H1 (cell line): Measurements from ENCODE around the gene FSIP1. TPM values are rescaled to one million over a fixed set of nuclear protein-coding genes. Genes with fewer than 3 reads are reported as not detected.

ENCODE experiments used
- ASH2L ChIP-seq: fragments of 200-600, 300-600 bp; sonication (generic); IDR thresholded peaks from one replicate; pipeline ENCODE4 v1.7.1; 2017; ENCODE audit warnings: low read length
- BACH1 ChIP-seq: IDR thresholded peaks from 2 replicates; pipeline ENCODE4 v1.6.1; 2012; ENCODE audit warnings: low read length, improper control_type of control experiment
- CHD7 ChIP-seq: fragments of 300-600 bp; sonication (generic); IDR thresholded peaks from 2 replicates; pipeline ENCODE4 v1.7.1; 2012; ENCODE audit warnings: low read length, moderate library complexity, mild to moderate bottlenecking, inconsistent platforms; ENCODE audit not compliant: insufficient replicate concordance
- GABPA ChIP-seq: IDR thresholded peaks from 2 replicates; pipeline ENCODE4 v1.6.1; 2011; ENCODE audit warnings: mild to moderate bottlenecking, low read length, moderate library complexity, borderline replicate concordance; ENCODE audit not compliant: insufficient read depth
- KDM4A ChIP-seq: IDR thresholded peaks from one replicate; pipeline ENCODE4 v1.7.1; 2012; ENCODE audit warnings: low read depth, mild to moderate bottlenecking, moderate library complexity, low read length, inconsistent platforms; ENCODE audit not compliant: severe bottlenecking
- POLR2A ChIP-seq, 2 experiments: IDR thresholded peaks; 1 replicate in 1 of 2; 2 replicates in 1 of 2; pipeline ENCODE4 v1.6.1; 2011; ENCODE audit warnings: low read depth in 2 of 2, low read length in 2 of 2, mild to moderate bottlenecking in 2 of 2; ENCODE audit errors: control extremely low read depth in 1 of 2
- POU5F1 ChIP-seq: IDR thresholded peaks from 2 replicates; pipeline ENCODE4 v1.6.1; 2011; ENCODE audit warnings: low read depth, mild to moderate bottlenecking, low read length, moderate library complexity
- RAD21 ChIP-seq, 2 experiments: IDR thresholded peaks in 1 of 2; conservative IDR thresholded peaks in 1 of 2; 2 replicates each; pipeline ENCODE4 v1.6.1; 2011; ENCODE audit warnings: low read depth in 2 of 2, low read length in 2 of 2, improper control_type of control experiment in 1 of 2, inconsistent platforms in 1 of 2, mild to moderate bottlenecking in 1 of 2, moderate library complexity in 1 of 2
- RBBP5 ChIP-seq: IDR thresholded peaks from 2 replicates; pipeline ENCODE4 v1.7.1; 2012; ENCODE audit warnings: low read depth, mild to moderate bottlenecking, inconsistent platforms, low read length, moderate library complexity, borderline replicate concordance
- SAP30 ChIP-seq: fragments of 300-600 bp; sonication (generic); IDR thresholded peaks from 2 replicates; pipeline ENCODE4 v1.7.1; 2012; ENCODE audit warnings: low read length, moderate library complexity, mild to moderate bottlenecking, inconsistent platforms; ENCODE audit not compliant: insufficient read depth, insufficient replicate concordance
- SIRT6 ChIP-seq: IDR thresholded peaks from one replicate; pipeline ENCODE4 v1.7.1; 2012; ENCODE audit warnings: low read length, inconsistent platforms
- SRF ChIP-seq: IDR thresholded peaks from 2 replicates; pipeline ENCODE4 v1.6.1; 2011; ENCODE audit warnings: mild to moderate bottlenecking, low read depth, low read length, moderate library complexity
- TBP ChIP-seq: IDR thresholded peaks from 2 replicates; pipeline ENCODE4 v1.6.1; 2011; ENCODE audit warnings: low read depth, low read length, improper control_type of control experiment
- polyA plus RNA-seq, 7 experiments: library from polyadenylated mRNA; depleted of rRNA in 3 of 7; stranded (reverse) in 5 of 7; unstranded in 2 of 7; fragments of >200 nt in 5 of 7; fragments of 200-250 nt in 2 of 7; gene quantifications; 1 replicate in 5 of 7; 2 replicates in 1 of 7; 4 replicates in 1 of 7; pipeline versions ENCODE4 v1.2.1 to v1.2.3, GENCODE V29; 2011 to 2013; ENCODE audit warnings: missing spikeins in 2 of 7, mixed read lengths in 2 of 7
- total RNA-seq: library from RNA; stranded (reverse); fragmentation: NEBNext Ultra II Directional; extraction: Animal tissue kit (Norgen Biotek cat#: 25700); gene quantifications from 2 replicates; pipeline ENCODE4 v1.2.1, GENCODE V29; 2021

FSIP1 gene
- total and polyA plus RNA-seq, 2 of the 8 experiments (the other 6 are each of a cell fraction or from before 2014, with no cell fraction given): 0.18 to 1.3 TPM

DNA sequence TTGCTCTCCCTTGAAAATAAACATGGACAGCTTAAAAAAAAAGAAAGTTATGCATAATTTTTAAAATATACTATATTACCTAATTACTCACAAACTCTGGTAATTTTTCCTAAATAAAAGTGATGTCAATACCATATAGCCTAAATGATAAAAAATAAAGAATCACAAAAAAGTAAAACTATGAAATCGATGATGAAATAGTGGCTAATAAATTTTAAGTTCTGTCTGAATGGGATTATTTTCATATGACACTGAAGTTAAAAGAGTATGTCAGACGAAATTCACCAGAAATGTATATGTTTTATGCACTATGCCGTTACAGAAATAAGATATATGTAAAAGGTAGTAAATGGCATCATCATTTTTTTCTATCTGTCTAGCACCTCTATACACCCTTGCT lies 51.4 kb downstream of the FSIP1 start (continued):
- no peak for TF ChIP-seq CHD7
- TF ChIP-seq BACH1: no peak
- no peak for TF ChIP-seq ASH2L
- no peak for TF ChIP-seq SAP30
- no peak for TF ChIP-seq GABPA
- no peak for TF ChIP-seq TBP
- no peak for TF ChIP-seq SIRT6
- TF ChIP-seq SRF: no peak
- no peak for TF ChIP-seq RAD21 (IDR thresholded peaks at IDR 0.05 in 1 of 2, conservative IDR thresholded peaks at IDR 0.05 in 1 of 2; ENCODE audit: low read depth in 2 of 2, low read length in 2 of 2)
- no peak for TF ChIP-seq RBBP5
- TF ChIP-seq KDM4A: no peak
- no peak for TF ChIP-seq POU5F1
- TF ChIP-seq POLR2A (IDR thresholded peaks at IDR 0.05; ENCODE audit: control extremely low read depth in 1 of 2, low read depth in 2 of 2, low read length in 2 of 2): no peak
